Measurements from ENCODE around the gene TSSK6.

- TF ChIP-seq, protein P1, sequence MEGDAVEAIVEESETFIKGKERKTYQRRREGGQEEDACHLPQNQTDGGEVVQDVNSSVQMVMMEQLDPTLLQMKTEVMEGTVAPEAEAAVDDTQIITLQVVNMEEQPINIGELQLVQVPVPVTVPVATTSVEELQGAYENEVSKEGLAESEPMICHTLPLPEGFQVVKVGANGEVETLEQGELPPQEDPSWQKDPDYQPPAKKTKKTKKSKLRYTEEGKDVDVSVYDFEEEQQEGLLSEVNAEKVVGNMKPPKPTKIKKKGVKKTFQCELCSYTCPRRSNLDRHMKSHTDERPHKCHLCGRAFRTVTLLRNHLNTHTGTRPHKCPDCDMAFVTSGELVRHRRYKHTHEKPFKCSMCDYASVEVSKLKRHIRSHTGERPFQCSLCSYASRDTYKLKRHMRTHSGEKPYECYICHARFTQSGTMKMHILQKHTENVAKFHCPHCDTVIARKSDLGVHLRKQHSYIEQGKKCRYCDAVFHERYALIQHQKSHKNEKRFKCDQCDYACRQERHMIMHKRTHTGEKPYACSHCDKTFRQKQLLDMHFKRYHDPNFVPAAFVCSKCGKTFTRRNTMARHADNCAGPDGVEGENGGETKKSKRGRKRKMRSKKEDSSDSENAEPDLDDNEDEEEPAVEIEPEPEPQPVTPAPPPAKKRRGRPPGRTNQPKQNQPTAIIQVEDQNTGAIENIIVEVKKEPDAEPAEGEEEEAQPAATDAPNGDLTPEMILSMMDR (conservative IDR thresholded peaks at IDR 0.05 in 1 of 2, IDR thresholded peaks at IDR 0.05 in 1 of 2; ENCODE audit: extremely low read depth in 1 of 2, insufficient read depth in 1 of 2, low read depth in 1 of 2, low read length in 2 of 2): no peak
- no peak for TF ChIP-seq EZH2 (IDR thresholded peaks at IDR 0.05; ENCODE audit: borderline replicate concordance, low read length)
These were observed 12.0 kb upstream of the TSSK6 start for GRCh38 chr19:19527371-19527656.
